Measurements from ENCODE around the gene LCE1B.

LCE1B gene

DNA sequence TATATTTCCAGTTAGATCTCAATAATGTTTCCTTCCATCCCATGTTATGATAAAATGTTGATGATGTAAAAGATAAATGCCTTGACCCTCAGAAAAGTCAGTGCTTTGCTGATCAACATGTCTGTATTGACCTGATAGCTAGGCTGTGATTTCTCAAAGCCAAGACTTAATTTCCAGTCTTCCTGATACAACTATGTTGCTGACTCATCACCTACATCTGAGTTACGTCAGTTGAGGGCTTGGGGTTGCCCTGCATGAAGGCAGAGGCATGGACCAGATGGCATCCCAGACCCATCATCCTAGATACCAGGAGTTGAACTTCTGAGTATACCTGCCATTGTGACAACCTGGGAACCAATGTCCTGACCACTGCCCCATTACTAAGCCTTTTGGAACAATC lies 10.4 kb upstream of the LCE1B start:
- Histone ChIP-seq H3K27ac (ENCODE audit: insufficient read depth, low read length, poor library complexity, severe bottlenecking) (no peak overlapping the region), H3K36me3 (ENCODE audit: control insufficient read depth, insufficient read depth, low read length) (no peaks in the 10 kb centered on the region), H3K9me3 (ENCODE audit: control insufficient read depth, low read length) (no peaks in the 10 kb centered on the region), H3K4me3 (ENCODE audit: insufficient read depth, low read depth, low read length, poor library complexity, severe bottlenecking) (no peak overlapping the region), H3K27me3 (replicated peaks; ENCODE audit: control insufficient read depth, insufficient read depth, low read length, poor library complexity, severe bottlenecking) (peaks cover 2% of the 10 kb centered on the region), H3K4me1 (ENCODE audit: control insufficient read depth, insufficient read depth, low read length, poor library complexity, severe bottlenecking) (no peaks in the 10 kb centered on the region)
- DNase-seq, result no peak

DNA sequence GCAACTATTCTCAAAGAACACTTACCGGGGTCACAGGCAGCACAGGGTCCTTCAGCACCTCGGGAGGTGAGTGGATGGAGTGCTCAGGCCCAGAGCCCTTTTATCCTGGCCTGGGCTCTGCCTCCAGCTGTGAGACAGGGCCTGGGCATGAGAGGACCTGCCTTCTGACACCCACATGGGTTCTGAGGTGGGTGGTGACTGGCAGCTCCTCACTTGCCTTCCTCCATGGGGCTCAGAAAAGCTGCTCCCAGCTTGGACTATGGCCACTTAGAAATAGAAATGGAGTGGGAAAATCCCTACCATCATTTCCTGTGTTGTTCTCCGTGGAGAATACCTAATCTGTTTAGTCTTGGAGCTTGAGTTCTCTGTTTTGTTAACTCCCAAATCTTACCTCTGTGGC lies 5.2 kb upstream of the LCE1B start, which contains the start of gene LCE1C:
TSS of gene LCE1C (minus strand) at position 76 of the 400 bp plus-strand sequence. CDS start 1,173 bp downstream, outside the sequence.
- H3K9me3 ChIP-seq (ENCODE audit: control insufficient read depth, low read length), result no peaks in the 10 kb centered on the region
- H3K4me1 ChIP-seq (ENCODE audit: control insufficient read depth, insufficient read depth, low read length, poor library complexity, severe bottlenecking), result no peaks in the 10 kb centered on the region
- H3K4me3 ChIP-seq (ENCODE audit: insufficient read depth, low read depth, low read length, poor library complexity, severe bottlenecking), result no peak within 1 kb of the TSS
- H3K27ac ChIP-seq (ENCODE audit: insufficient read depth, low read length, poor library complexity, severe bottlenecking), result no peak within 1 kb of the TSS
- no peaks in the 10 kb centered on the region for H3K36me3 ChIP-seq (ENCODE audit: control insufficient read depth, insufficient read depth, low read length)
- peaks cover 2% of the 10 kb centered on the region for H3K27me3 ChIP-seq (replicated peaks; ENCODE audit: control insufficient read depth, insufficient read depth, low read length, poor library complexity, severe bottlenecking)
- no peak for DNase-seq

DNA sequence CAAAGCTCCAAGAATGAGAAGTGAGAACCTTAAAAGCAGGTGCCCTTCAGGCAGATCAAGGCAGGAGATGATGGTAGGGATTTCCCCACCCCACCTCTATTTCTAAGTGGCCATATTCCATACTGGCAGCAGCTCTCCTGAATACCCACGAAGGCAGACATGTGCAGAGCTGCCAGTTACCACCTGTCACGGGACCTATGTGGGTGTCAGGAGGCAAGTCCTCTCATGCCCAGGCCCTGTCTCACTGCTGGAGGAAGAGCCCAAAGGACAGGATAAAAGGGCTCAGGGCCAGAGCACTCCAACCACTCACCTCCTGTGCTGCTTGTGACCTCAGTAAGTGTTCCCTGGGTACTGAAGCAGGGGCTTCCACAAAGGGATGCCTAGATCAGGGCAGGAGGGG lies 721 bp upstream of the LCE1B start:
- Histone ChIP-seq H3K4me3 (ENCODE audit: insufficient read depth, low read depth, low read length, poor library complexity, severe bottlenecking) (no peak overlapping the region), H3K27ac (ENCODE audit: insufficient read depth, low read length, poor library complexity, severe bottlenecking) (no peak overlapping the region), H3K9me3 (ENCODE audit: control insufficient read depth, low read length) (no peaks in the 10 kb centered on the region), H3K27me3 (replicated peaks; ENCODE audit: control insufficient read depth, insufficient read depth, low read length, poor library complexity, severe bottlenecking) (no peaks in the 10 kb centered on the region), H3K36me3 (ENCODE audit: control insufficient read depth, insufficient read depth, low read length) (no peaks in the 10 kb centered on the region), H3K4me1 (ENCODE audit: control insufficient read depth, insufficient read depth, low read length, poor library complexity, severe bottlenecking) (no peaks in the 10 kb centered on the region)
- no peak for DNase-seq

GRCh38 chr1:152817309-152817708 lies 5.5 kb downstream of the LCE1B start:
- no peaks in the 10 kb centered on the region for H3K4me1 ChIP-seq (ENCODE audit: control insufficient read depth, insufficient read depth, low read length, poor library complexity, severe bottlenecking)
- no peak overlapping the region for H3K4me3 ChIP-seq (ENCODE audit: insufficient read depth, low read depth, low read length, poor library complexity, severe bottlenecking)
- H3K27me3 ChIP-seq (replicated peaks; ENCODE audit: control insufficient read depth, insufficient read depth, low read length, poor library complexity, severe bottlenecking), result no peaks in the 10 kb centered on the region
- no peak overlapping the region for H3K27ac ChIP-seq (ENCODE audit: insufficient read depth, low read length, poor library complexity, severe bottlenecking)
- H3K36me3 ChIP-seq (ENCODE audit: control insufficient read depth, insufficient read depth, low read length), result no peaks in the 10 kb centered on the region
- DNase-seq, result no peak
- no peaks in the 10 kb centered on the region for H3K9me3 ChIP-seq (ENCODE audit: control insufficient read depth, low read length)

GRCh38 chr1:152823294-152823693 lies 11.5 kb downstream of the LCE1B start:
- H3K27me3 ChIP-seq (replicated peaks; ENCODE audit: control insufficient read depth, insufficient read depth, low read length, poor library complexity, severe bottlenecking), result no peaks in the 10 kb centered on the region
- H3K36me3 ChIP-seq (ENCODE audit: control insufficient read depth, insufficient read depth, low read length), result no peaks in the 10 kb centered on the region
- no peak for DNase-seq

GRCh38 chr1:152824964-152825363 lies 13.2 kb downstream of the LCE1B start:
- H3K4me1 ChIP-seq (ENCODE audit: control insufficient read depth, insufficient read depth, low read length, poor library complexity, severe bottlenecking), result no peaks in the 10 kb centered on the region
- H3K36me3 ChIP-seq (ENCODE audit: control insufficient read depth, insufficient read depth, low read length), result no peaks in the 10 kb centered on the region
- no peaks in the 10 kb centered on the region for H3K27me3 ChIP-seq (replicated peaks; ENCODE audit: control insufficient read depth, insufficient read depth, low read length, poor library complexity, severe bottlenecking)
- H3K27ac ChIP-seq (ENCODE audit: insufficient read depth, low read length, poor library complexity, severe bottlenecking), result no peak overlapping the region
- no peak for DNase-seq
- no peak overlapping the region for H3K4me3 ChIP-seq (ENCODE audit: insufficient read depth, low read depth, low read length, poor library complexity, severe bottlenecking)
- H3K9me3 ChIP-seq (ENCODE audit: control insufficient read depth, low read length), result no peaks in the 10 kb centered on the region

More at GRCh38 chr1:152823294-152823693, 11.5 kb downstream of the LCE1B start:
- Histone ChIP-seq H3K27ac (ENCODE audit: insufficient read depth, low read length, poor library complexity, severe bottlenecking) (no peak overlapping the region), H3K4me3 (ENCODE audit: insufficient read depth, low read depth, low read length, poor library complexity, severe bottlenecking) (no peak overlapping the region), H3K4me1 (ENCODE audit: control insufficient read depth, insufficient read depth, low read length, poor library complexity, severe bottlenecking) (no peaks in the 10 kb centered on the region), H3K9me3 (ENCODE audit: control insufficient read depth, low read length) (no peaks in the 10 kb centered on the region)

- Histone ChIP-seq H3K27ac (ENCODE audit: insufficient read depth, low read length, poor library complexity, severe bottlenecking) (no peak within 1 kb of the TSS), H3K36me3 (ENCODE audit: control insufficient read depth, insufficient read depth, low read length) (no peaks in the 10 kb centered on the region), H3K4me1 (ENCODE audit: control insufficient read depth, insufficient read depth, low read length, poor library complexity, severe bottlenecking) (no peaks in the 10 kb centered on the region), H3K9me3 (ENCODE audit: control insufficient read depth, low read length) (no peaks in the 10 kb centered on the region), H3K27me3 (replicated peaks; ENCODE audit: control insufficient read depth, insufficient read depth, low read length, poor library complexity, severe bottlenecking) (peaks cover 3% of the 10 kb centered on the region), H3K4me3 (ENCODE audit: insufficient read depth, low read depth, low read length, poor library complexity, severe bottlenecking) (no peak within 1 kb of the TSS)
- DNase-seq, result no peak
These were observed 15.4 kb downstream of the LCE1B start, which contains the start of gene LCE1A for GRCh38 chr1:152827173-152827572. LCE1A (plus strand) TSS chr1:152827473; CDS start chr1:152827473, 0 bp downstream.

- Histone ChIP-seq H3K4me1 (ENCODE audit: control insufficient read depth, insufficient read depth, low read length, poor library complexity, severe bottlenecking) (no peaks in the 10 kb centered on the region), H3K4me3 (ENCODE audit: insufficient read depth, low read depth, low read length, poor library complexity, severe bottlenecking) (no peak overlapping the region), H3K27me3 (replicated peaks; ENCODE audit: control insufficient read depth, insufficient read depth, low read length, poor library complexity, severe bottlenecking) (no peaks in the 10 kb centered on the region), H3K36me3 (ENCODE audit: control insufficient read depth, insufficient read depth, low read length) (no peaks in the 10 kb centered on the region), H3K27ac (ENCODE audit: insufficient read depth, low read length, poor library complexity, severe bottlenecking) (no peak overlapping the region), H3K9me3 (ENCODE audit: control insufficient read depth, low read length) (no peaks in the 10 kb centered on the region)
- DNase-seq, result no peak
These were observed 25.1 kb downstream of the LCE1B start for GRCh38 chr1:152836870-152837269.

DNA sequence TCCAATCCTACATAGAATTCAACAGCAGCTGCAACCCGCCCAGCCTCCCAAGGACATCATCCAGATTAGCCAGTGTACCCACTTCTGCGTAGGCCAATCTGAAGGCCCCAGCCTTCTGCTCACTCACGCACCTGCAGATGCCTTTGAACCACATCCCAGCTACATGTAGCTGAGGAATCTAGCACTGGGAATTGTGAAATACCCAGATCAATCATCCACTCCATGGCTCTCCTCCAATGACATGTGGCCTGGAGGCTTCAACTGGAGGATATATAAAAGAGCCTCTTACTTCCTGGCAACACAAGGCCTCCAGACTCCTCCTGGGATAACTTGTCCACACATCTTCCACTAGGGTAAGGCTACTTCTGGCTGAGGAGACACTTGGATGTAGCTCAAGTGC lies 30.8 kb downstream of the LCE1B start, which contains the start of gene LCE6A:
TSS of gene LCE6A (plus strand) at position 301 of the 400 bp plus-strand sequence. CDS start 665 bp downstream, outside the sequence.
- DNase-seq, result no peak
- H3K9me3 ChIP-seq (ENCODE audit: control insufficient read depth, low read length), result no peaks in the 10 kb centered on the region
- H3K36me3 ChIP-seq (ENCODE audit: control insufficient read depth, insufficient read depth, low read length), result no peaks in the 10 kb centered on the region
- no peak within 1 kb of the TSS for H3K4me3 ChIP-seq (ENCODE audit: insufficient read depth, low read depth, low read length, poor library complexity, severe bottlenecking)
- no peaks in the 10 kb centered on the region for H3K27me3 ChIP-seq (replicated peaks; ENCODE audit: control insufficient read depth, insufficient read depth, low read length, poor library complexity, severe bottlenecking)
- H3K27ac ChIP-seq (ENCODE audit: insufficient read depth, low read length, poor library complexity, severe bottlenecking), result no peak within 1 kb of the TSS
- no peaks in the 10 kb centered on the region for H3K4me1 ChIP-seq (ENCODE audit: control insufficient read depth, insufficient read depth, low read length, poor library complexity, severe bottlenecking)

DNA sequence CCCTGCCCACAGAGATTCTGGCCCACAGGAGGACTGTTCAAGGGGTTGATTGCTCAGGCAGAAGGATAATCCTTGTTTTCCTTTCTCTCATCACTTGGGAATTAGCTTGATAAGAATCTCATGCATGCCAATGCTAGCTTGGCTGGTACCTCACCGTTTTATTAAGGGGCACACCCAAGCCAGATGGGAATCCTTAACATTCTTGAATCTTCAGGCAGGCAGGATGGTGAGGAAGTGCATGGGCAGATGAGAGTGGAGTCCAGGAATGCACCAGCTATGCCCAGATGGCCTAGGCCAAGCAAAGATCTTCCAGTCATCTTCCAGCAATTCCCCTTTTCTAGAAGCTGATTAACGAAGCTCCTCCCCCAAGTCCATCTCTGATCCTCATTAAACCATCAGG lies 43.9 kb downstream of the LCE1B start:
- Histone ChIP-seq H3K27ac (ENCODE audit: insufficient read depth, low read length, poor library complexity, severe bottlenecking) (no peak overlapping the region), H3K4me3 (ENCODE audit: insufficient read depth, low read depth, low read length, poor library complexity, severe bottlenecking) (no peak overlapping the region), H3K4me1 (ENCODE audit: control insufficient read depth, insufficient read depth, low read length, poor library complexity, severe bottlenecking) (no peaks in the 10 kb centered on the region), H3K27me3 (replicated peaks; ENCODE audit: control insufficient read depth, insufficient read depth, low read length, poor library complexity, severe bottlenecking) (no peaks in the 10 kb centered on the region), H3K9me3 (ENCODE audit: control insufficient read depth, low read length) (no peaks in the 10 kb centered on the region), H3K36me3 (ENCODE audit: control insufficient read depth, insufficient read depth, low read length) (no peaks in the 10 kb centered on the region)
- no peak for DNase-seq
